Astrocyte (in vitro differentiated cells and primary cell): ENCODE measurements around the gene PI4KA.

ENCODE experiments used
- CTCF ChIP-seq: IDR thresholded peaks from 2 replicates; pipeline ENCODE4 v1.5.1; 2011; ENCODE audit warnings: low read depth, mild to moderate bottlenecking, inconsistent platforms, low read length, moderate library complexity; ENCODE audit not compliant: insufficient read depth
- EZH2 ChIP-seq: IDR thresholded peaks from 2 replicates; pipeline ENCODE4 v1.6.1; 2012; ENCODE audit warnings: mild to moderate bottlenecking, low read length, inconsistent platforms; ENCODE audit not compliant: insufficient read depth

- TF ChIP-seq CTCF (no peak), EZH2 (no peak)
Observed at GRCh38 chr22:20906387-20906767, 47.8 kb upstream of the PI4KA start.
